C1 segment of cervical spinal cord (tissue), 14 donors: Measurements from ENCODE around the gene CA5A.

ENCODE experiments used
- DNase-seq, 14 donors: peaks; one replicate each; lab custom pipeline; 2025; lab: John Stamatoyannopoulos, UW

The CA5A gene

DNA sequence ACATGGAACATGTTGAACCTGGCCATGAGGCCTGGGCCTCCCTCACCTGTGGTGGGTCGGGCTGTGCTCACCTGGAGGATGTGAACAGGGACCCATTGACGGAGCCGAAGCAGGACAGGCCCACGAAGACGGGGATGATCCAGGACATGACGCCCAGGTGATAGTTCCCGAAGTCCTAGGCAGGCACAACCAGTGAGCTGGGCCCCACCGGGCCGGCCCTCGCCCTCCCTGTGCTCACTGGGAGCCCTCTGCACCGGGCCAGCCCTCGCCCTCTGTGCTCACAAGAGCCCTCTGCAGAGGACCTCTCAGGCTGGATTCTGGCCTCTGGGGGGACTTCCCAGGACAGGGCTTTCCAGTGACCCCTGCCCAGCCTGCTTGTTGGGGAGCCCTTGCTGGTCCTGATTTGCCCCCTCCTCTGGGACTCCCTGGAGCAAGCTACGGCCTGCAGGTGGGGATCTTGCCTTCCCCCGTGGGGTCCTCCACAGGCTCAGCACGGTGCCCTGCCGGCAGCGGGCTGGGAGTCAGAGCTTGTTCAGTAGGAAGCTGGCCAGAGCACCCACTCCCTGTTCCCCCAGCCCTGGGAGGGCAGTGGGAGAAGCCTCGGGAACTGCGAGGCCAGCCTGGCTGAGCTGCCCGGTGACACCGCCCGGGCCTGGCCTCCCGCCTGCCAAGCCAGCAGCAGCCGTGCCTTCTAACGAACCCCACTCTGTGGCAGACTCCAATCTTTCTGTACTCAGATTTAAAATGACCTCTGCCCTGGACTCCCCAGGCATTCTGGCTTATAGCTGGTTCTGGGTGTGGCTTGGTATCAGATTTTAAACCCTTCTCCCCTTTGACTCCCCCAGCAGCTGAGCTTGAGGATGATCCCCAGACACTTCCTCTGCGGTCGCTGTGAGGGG lies 97.4 kb downstream of the CA5A start:
- DNase-seq = no peak
